Hematopoietic multipotent progenitor cell treated with erythropoietin and hydrocortisone succinate and interleukin-3 and kit ligand, for 6 days (in vitro differentiated cells): ENCODE results near the gene DPYSL5.

Source experiments
- DNase-seq: peaks from one replicate; pipeline ENCODE4 v3.0.0-alpha.2; 2015

The DPYSL5 gene

DNA sequence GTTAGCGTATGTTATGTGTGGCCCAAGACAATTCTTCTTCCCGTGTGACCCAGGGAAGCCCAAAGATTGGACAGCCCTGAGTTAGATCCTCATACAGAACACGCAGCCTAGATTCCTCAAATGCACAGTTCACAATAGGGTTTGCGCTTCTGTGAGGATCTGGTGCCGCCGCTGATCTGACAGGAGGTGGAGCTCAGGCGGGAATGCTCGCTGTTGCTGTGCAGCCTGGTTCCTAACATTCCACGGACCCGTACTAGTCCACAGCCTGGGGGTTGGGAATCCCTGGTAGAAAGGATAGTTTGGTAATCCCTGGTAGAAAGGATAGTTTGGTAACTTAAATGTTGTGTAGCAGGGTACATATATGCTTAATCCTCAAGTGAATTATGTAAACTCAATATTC, 149.5 kb downstream of the DPYSL5 start:
- no peak for DNase-seq

DNA sequence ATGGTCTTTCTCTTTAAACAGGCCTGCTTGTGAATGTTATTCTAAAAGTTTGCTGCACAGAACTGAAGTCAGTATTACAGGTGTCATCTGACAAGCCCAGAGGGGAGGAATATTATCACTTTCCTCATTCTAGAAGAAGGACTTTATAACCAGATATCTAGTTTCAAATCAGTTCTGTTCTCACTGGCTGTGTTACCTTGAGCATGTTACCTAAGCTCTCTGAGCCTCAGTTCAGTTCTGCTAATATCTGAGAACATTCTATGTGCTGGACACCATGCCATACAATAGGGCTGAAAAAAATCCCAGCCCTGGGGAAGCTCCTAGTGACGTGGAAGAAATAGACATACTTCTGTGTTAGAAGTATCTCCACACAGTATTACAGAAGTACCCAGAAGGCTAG, 150.4 kb downstream of the DPYSL5 start:
- no peak for DNase-seq
